ENCODE data around the gene MIOX.

DNA sequence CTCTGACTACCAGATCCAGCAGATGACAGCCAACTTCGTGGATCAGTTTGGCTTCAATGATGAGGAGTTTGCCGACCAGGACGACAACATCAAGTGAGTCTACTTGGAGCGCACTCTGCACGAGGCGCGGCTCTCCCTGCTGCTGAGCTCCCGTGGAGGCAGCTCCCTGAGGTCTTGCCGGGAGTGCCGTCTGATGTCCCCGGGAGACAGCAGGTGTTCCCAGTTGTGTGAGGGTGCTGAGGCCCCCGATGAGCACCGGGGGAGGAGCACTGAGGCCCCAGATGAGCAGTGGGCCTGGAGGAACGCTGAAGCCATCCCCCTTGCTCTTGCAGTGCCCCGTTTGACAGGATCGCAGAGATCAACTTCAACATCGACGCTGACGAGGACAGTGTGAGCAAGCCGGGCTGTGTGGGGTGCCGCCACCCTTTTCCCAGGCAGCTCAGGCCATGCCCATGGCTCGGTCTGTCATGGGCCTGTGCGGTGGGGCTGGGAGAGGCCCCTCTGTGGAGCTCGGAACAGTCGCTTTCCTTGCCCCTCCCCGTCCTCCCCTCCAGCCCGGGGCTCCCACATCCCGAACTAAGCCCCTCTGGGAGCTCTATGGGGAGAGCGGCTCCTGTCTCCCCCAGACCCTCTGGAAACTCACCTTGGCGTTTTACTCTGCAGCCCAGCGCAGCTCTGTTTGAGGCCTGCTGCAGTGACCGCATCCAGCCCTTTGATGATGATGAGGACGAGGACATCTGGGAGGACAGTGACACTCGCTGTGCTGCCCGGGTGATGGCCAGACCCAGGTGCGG lies 49.0 kb upstream of the MIOX start:
- TF ChIP-seq POLR2A (IDR thresholded peaks at IDR 0.05; ENCODE audit: low read length), result no peak
- no peak for TF ChIP-seq GATA1 (IDR thresholded peaks at IDR 0.05; ENCODE audit: low read depth, low read length)

Measured in erythroblast (primary cell).